GM23338 (cell line): ENCODE results near the gene SIL1. TPM values are rescaled to one million over a fixed set of nuclear protein-coding genes. Genes with fewer than 3 reads are reported as not detected.

ENCODE experiments used
- ATAC-seq: fragments of 200-7000 bp; cut with Tn5 transposase; 3 replicates; pipeline ENCODE4 v1.9.1; 2020
- DNase-seq: peaks from one replicate; pipeline ENCODE4 v3.0.0-alpha.2; 2015; ENCODE audit warnings: low spot score
- H2AFZ ChIP-seq: fragments of 200-600 bp; sonication (generic); 2 replicates; pipeline ENCODE4 v1.8.0; 2016; ENCODE audit warnings: antibody characterized with exemption, mild to moderate bottlenecking, moderate library complexity
- H3F3A ChIP-seq: fragments of 200-600 bp; sonication (generic); replicated peaks from 2 replicates; pipeline ENCODE4 v1.8.0; 2017; ENCODE audit warnings: antibody characterized with exemption, mixed run types, low read depth
- H3K27ac ChIP-seq: fragments of 200-600 bp; sonication (generic); 2 replicates; pipeline ENCODE4 v1.6.1; 2016; ENCODE audit warnings: low read depth
- H3K27me3 ChIP-seq: fragments of 200-600 bp; sonication (generic); 2 replicates; pipeline ENCODE4 v1.8.0; 2016; ENCODE audit warnings: mild to moderate bottlenecking, mixed run types, moderate library complexity; ENCODE audit not compliant: insufficient read depth
- H3K36me3 ChIP-seq: fragments of 200-600 bp; sonication (generic); 2 replicates; pipeline ENCODE4 v1.8.0; 2016; ENCODE audit warnings: mild to moderate bottlenecking; ENCODE audit not compliant: insufficient read depth
- H3K4me1 ChIP-seq: fragments of 200-600 bp; sonication (generic); 2 replicates; pipeline ENCODE4 v1.8.0; 2016; ENCODE audit warnings: mild to moderate bottlenecking, moderate library complexity; ENCODE audit not compliant: insufficient read depth
- H3K4me2 ChIP-seq: fragments of 200-600 bp; sonication (generic); 2 replicates; pipeline ENCODE4 v1.7.1; 2017; ENCODE audit warnings: mixed run types
- H3K4me3 ChIP-seq: fragments of 200-600 bp; sonication (generic); 2 replicates; pipeline ENCODE4 v1.6.1; 2016; ENCODE audit warnings: mixed run types
- H3K79me2 ChIP-seq: fragments of 200-600 bp; sonication (generic); replicated peaks from 2 replicates; pipeline ENCODE4 v1.8.0; 2017; ENCODE audit warnings: mild to moderate bottlenecking; ENCODE audit not compliant: insufficient read depth
- H3K9me2 ChIP-seq: fragments of 200-600 bp; sonication (generic); 2 replicates; pipeline ENCODE4 v1.8.0; 2017; ENCODE audit not compliant: insufficient read depth
- H4K20me1 ChIP-seq: fragments of 200-600 bp; sonication (generic); replicated peaks from 2 replicates; pipeline ENCODE4 v1.8.0; 2017; ENCODE audit warnings: mild to moderate bottlenecking; ENCODE audit not compliant: insufficient read depth
- H3K27ac Mint-ChIP-seq: 2 replicates; pipeline ENCODE4 v1.8.0; 2020; ENCODE audit warnings: inconsistent platforms, mild to moderate bottlenecking, moderate library complexity, mixed read lengths
- H3K27me3 Mint-ChIP-seq: 3 replicates; pipeline ENCODE4 v1.8.0; 2022; ENCODE audit warnings: low read depth, mild to moderate bottlenecking, moderate library complexity, mixed read lengths, inconsistent platforms; ENCODE audit not compliant: insufficient read depth, poor library complexity
- H3K36me3 Mint-ChIP-seq: 3 replicates; pipeline ENCODE4 v1.8.0; 2021; ENCODE audit warnings: low read depth, mild to moderate bottlenecking, inconsistent platforms, moderate library complexity, mixed read lengths
- H3K4me1 Mint-ChIP-seq: 3 replicates; pipeline ENCODE4 v1.8.0; 2020; ENCODE audit warnings: mild to moderate bottlenecking, inconsistent platforms, mixed read lengths
- H3K4me3 Mint-ChIP-seq: 3 replicates; pipeline ENCODE4 v1.8.0; 2021; ENCODE audit warnings: moderate library complexity, mild to moderate bottlenecking, inconsistent platforms, mixed read lengths
- H3K9me3 Mint-ChIP-seq: 3 replicates; pipeline ENCODE4 v1.8.0; 2020; ENCODE audit warnings: moderate library complexity, mild to moderate bottlenecking, inconsistent platforms, mixed read lengths
- CREB1 ChIP-seq: fragments of 250-450 bp; sonication (Bioruptor Pico); IDR thresholded peaks from 2 replicates; pipeline ENCODE4 v1.5.0; 2020; ENCODE audit warnings: low read depth, mild to moderate bottlenecking, moderate library complexity
- ETS1 ChIP-seq: IDR thresholded peaks from 2 replicates; pipeline ENCODE4 v1.6.1; 2016; ENCODE audit warnings: antibody characterized with exemption
- EZH2 ChIP-seq: fragments of 200-600 bp; sonication (generic); IDR thresholded peaks from one replicate; pipeline ENCODE4 v1.8.0; 2017; ENCODE audit warnings: antibody characterized with exemption, mild to moderate bottlenecking, low read depth; ENCODE audit not compliant: unreplicated experiment
- EZH2phosphoT487 ChIP-seq: fragments of 200-600 bp; sonication (generic); IDR thresholded peaks from one replicate; pipeline ENCODE4 v1.8.1; 2018; ENCODE audit warnings: antibody characterized with exemption; ENCODE audit not compliant: unreplicated experiment
- JUNB ChIP-seq: IDR thresholded peaks from one replicate; pipeline ENCODE4 v1.6.1; 2016; ENCODE audit warnings: antibody characterized with exemption; ENCODE audit not compliant: unreplicated experiment
- NANOG ChIP-seq: IDR thresholded peaks from 2 replicates; pipeline ENCODE4 v1.6.1; 2016; ENCODE audit warnings: antibody characterized with exemption, borderline replicate concordance
- POLR2AphosphoS5 ChIP-seq: IDR thresholded peaks from 2 replicates; pipeline ENCODE4 v1.6.1; 2016; ENCODE audit warnings: antibody characterized with exemption, low read depth
- REST ChIP-seq: IDR thresholded peaks from one replicate; pipeline ENCODE4 v1.6.1; 2018; ENCODE audit warnings: antibody characterized with exemption; ENCODE audit not compliant: unreplicated experiment
- ZNF114 ChIP-seq: fragments of 250-450 bp; sonication (Bioruptor Pico); IDR thresholded peaks from 2 replicates; pipeline ENCODE4 v1.5.0; 2020; ENCODE audit warnings: mild to moderate bottlenecking, moderate library complexity
- ZNF331 ChIP-seq: fragments of 250-450 bp; sonication (Bioruptor Pico); IDR thresholded peaks from 2 replicates; pipeline ENCODE4 v1.5.0; 2020; ENCODE audit warnings: low read depth, mild to moderate bottlenecking, moderate library complexity
- polyA plus RNA-seq: library from polyadenylated mRNA; unstranded; fragments of >200 nt; fragmentation: Nextera tagmentation; extraction: Ambion mirVana; gene quantifications from 2 replicates; pipeline ENCODE4 v1.2.1, GENCODE V29; 2016
- total RNA-seq: library from RNA; depleted of rRNA; stranded (reverse); fragments of >200 nt; shearing (Covaris generic); gene quantifications from 2 replicates; pipeline ENCODE4 v1.2.3, GENCODE V29; 2014

SIL1 gene
- total and polyA plus RNA-seq, 2 experiments from 2014 or later: 5.5 to 5.9 TPM

GRCh38 chr5:139105621-139106071 lies 92.5 kb downstream of the SIL1 start (continued):
- TF ChIP-seq REST (no peak), JUNB (no peak), EZH2phosphoT487 (no peak), ETS1 (no peak), EZH2 (no peak), POLR2AphosphoS5 (no peak), NANOG (no peak), CREB1 (no peak), ZNF331 (no peak)

GRCh38 chr5:139104577-139105276 lies 93.4 kb downstream of the SIL1 start:
- ATAC-seq (peak; percentile 49), DNase-seq (no peak)
- Histone ChIP-seq H3K4me1 (peaks cover 25% of the 10 kb centered on the region), H3K9me2 (no peaks in the 10 kb centered on the region), H4K20me1 (no peaks in the 10 kb centered on the region), H3K36me3 (no peaks in the 10 kb centered on the region), H3K27me3 (no peaks in the 10 kb centered on the region; the same call in 1 of the 2 replicates), H3K4me3 (no peak overlapping the region), H2AFZ (peak overlapping the region; percentile 90), H3F3A (no peaks in the 10 kb centered on the region), H3K79me2 (no peaks in the 10 kb centered on the region), H3K4me2 (peak overlapping the region; percentile 43; the same call in 1 of the 2 replicates), H3K27ac (no peak overlapping the region)
- Mint-ChIP-seq H3K36me3 (no peaks in the 10 kb centered on the region), H3K27me3 (peaks cover 9% of the 10 kb centered on the region), H3K27ac (peak overlapping the region; percentile 50; the same call in 1 of the 2 replicates), H3K9me3 (no peaks in the 10 kb centered on the region), H3K4me1 (peaks cover 41% of the 10 kb centered on the region), H3K4me3 (no peak overlapping the region; the same call in 2 of the 3 replicates)
- TF ChIP-seq NANOG (no peak), JUNB (no peak), CREB1 (no peak), ZNF331 (no peak), ZNF114 (CRISPR knock-in tag) (no peak)
